SK-N-SH (cell line): Measurements from ENCODE around the gene EXPH5.

Experiments
- EP300 ChIP-seq, 2 experiments: IDR thresholded peaks; 2 replicates each; pipeline versions ENCODE4 v1.4.0 to v1.6.1; 2012; ENCODE audit warnings: borderline replicate concordance in 1 of 2, low read depth in 1 of 2, low read length in 1 of 2
- POLR2AphosphoS5 ChIP-seq: IDR thresholded peaks from 2 replicates; pipeline ENCODE4 v1.6.1; 2012; ENCODE audit warnings: low read depth, low read length
- TAF1 ChIP-seq: IDR thresholded peaks from 2 replicates; pipeline ENCODE4 v1.6.1; 2012; ENCODE audit warnings: low read depth, mild to moderate bottlenecking, low read length, moderate library complexity, borderline replicate concordance
- TF ChIP-seq, protein P1 (sequence below): IDR thresholded peaks from 2 replicates; pipeline ENCODE4; 2012
- TF ChIP-seq, protein P2 (sequence below): fragments of 200-600 bp; sonication (generic); IDR thresholded peaks from 2 replicates; pipeline ENCODE4 v1.6.1; 2017; ENCODE audit warnings: antibody characterized with exemption, mild to moderate bottlenecking, moderate library complexity

DNA sequence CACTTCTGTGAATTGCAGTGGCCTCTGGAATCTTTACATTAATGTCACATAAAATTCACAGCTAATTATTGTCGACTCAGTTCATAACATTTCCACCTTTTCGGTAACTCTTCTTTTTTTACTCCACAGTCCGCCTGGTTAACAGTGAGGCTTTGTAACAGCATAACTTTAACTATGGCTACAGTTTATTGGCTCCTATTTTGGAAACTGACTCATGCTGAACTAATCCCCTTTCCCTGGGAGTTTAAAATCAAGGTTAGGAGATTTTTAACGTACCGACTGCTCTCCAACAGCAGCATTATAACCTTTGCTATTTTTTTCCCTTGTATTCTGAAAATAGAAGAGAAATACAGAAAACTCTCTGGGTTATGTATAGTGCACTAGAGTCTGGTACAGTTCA lies 92.2 kb downstream of the EXPH5 start:
- TF ChIP-seq, protein P1, sequence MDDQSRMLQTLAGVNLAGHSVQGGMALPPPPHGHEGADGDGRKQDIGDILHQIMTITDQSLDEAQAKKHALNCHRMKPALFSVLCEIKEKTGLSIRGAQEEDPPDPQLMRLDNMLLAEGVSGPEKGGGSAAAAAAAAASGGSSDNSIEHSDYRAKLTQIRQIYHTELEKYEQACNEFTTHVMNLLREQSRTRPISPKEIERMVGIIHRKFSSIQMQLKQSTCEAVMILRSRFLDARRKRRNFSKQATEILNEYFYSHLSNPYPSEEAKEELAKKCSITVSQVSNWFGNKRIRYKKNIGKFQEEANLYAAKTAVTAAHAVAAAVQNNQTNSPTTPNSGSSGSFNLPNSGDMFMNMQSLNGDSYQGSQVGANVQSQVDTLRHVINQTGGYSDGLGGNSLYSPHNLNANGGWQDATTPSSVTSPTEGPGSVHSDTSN = no peak
- TF ChIP-seq POLR2AphosphoS5 = no peak
- TF ChIP-seq, protein P2, sequence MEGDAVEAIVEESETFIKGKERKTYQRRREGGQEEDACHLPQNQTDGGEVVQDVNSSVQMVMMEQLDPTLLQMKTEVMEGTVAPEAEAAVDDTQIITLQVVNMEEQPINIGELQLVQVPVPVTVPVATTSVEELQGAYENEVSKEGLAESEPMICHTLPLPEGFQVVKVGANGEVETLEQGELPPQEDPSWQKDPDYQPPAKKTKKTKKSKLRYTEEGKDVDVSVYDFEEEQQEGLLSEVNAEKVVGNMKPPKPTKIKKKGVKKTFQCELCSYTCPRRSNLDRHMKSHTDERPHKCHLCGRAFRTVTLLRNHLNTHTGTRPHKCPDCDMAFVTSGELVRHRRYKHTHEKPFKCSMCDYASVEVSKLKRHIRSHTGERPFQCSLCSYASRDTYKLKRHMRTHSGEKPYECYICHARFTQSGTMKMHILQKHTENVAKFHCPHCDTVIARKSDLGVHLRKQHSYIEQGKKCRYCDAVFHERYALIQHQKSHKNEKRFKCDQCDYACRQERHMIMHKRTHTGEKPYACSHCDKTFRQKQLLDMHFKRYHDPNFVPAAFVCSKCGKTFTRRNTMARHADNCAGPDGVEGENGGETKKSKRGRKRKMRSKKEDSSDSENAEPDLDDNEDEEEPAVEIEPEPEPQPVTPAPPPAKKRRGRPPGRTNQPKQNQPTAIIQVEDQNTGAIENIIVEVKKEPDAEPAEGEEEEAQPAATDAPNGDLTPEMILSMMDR = no peak
- TF ChIP-seq EP300 (IDR thresholded peaks at IDR 0.05; ENCODE audit: borderline replicate concordance in 1 of 2, low read depth in 1 of 2, low read length in 1 of 2) = no peak
- no peak for TF ChIP-seq TAF1
